CD14-positive monocyte (primary cell): ENCODE data around the gene BOLL. TPM values are rescaled to one million over a fixed set of nuclear protein-coding genes. Genes with fewer than 3 reads are reported as not detected.

Experiments used
- DNase-seq, 3 donors: peaks; one replicate each; pipeline ENCODE4 v3.0.0-alpha.2; 2011 to 2022
- H2AFZ ChIP-seq: 2 replicates; pipeline ENCODE4 v1.6.0; 2012; ENCODE audit warnings: mild to moderate bottlenecking, low read depth, low read length, inconsistent platforms; ENCODE audit not compliant: insufficient read depth, poor library complexity, severe bottlenecking
- H3K27ac ChIP-seq, 2 donors: 1 replicate in 1 of 2; 2 replicates in 1 of 2; pipeline ENCODE4 v1.5.1; 2012 to 2013; ENCODE audit warnings: low read length in 2 of 2, control low read depth in 1 of 2, inconsistent platforms in 1 of 2, low read depth in 1 of 2, mild to moderate bottlenecking in 1 of 2
- H3K27me3 ChIP-seq, 2 donors: one replicate each; pipeline versions ENCODE4 v1.6.0 to v1.6.1; 2011 to 2013; ENCODE audit warnings: low read length in 2 of 2; ENCODE audit not compliant: control insufficient read depth in 2 of 2, insufficient read depth in 2 of 2
- H3K36me3 ChIP-seq, 2 donors: replicated peaks in 1 of 2; 1 replicate in 1 of 2; 2 replicates in 1 of 2; pipeline versions ENCODE4 v1.5.1 to v1.6.1; 2012 to 2013; ENCODE audit warnings: low read length in 2 of 2, control low read depth in 1 of 2, inconsistent platforms in 1 of 2, mild to moderate bottlenecking in 1 of 2; ENCODE audit not compliant: insufficient read depth in 2 of 2, control insufficient read depth in 1 of 2
- H3K4me1 ChIP-seq, 2 donors: 1 replicate in 1 of 2; 2 replicates in 1 of 2; pipeline versions ENCODE4 v1.5.1 to v1.6.1; 2012 to 2013; ENCODE audit warnings: low read length in 2 of 2, control low read depth in 1 of 2, inconsistent platforms in 1 of 2, mild to moderate bottlenecking in 1 of 2, moderate library complexity in 1 of 2; ENCODE audit not compliant: insufficient read depth in 2 of 2, control insufficient read depth in 1 of 2
- H3K4me2 ChIP-seq: replicated peaks from 2 replicates; pipeline ENCODE3; 2012; ENCODE audit warnings: low read length, moderate library complexity, mild to moderate bottlenecking; ENCODE audit not compliant: poor library complexity, severe bottlenecking; ENCODE audit errors: extremely low read depth
- H3K4me3 ChIP-seq, 3 experiments: fragments of 200-600 bp in 1 of 3; sonication (generic) in 1 of 3; replicated peaks in 1 of 3; 1 replicate in 2 of 3; 2 replicates in 1 of 3; pipeline ENCODE4 v1.5.1; 2011 to 2013; ENCODE audit warnings: low read length in 3 of 3, mild to moderate bottlenecking in 3 of 3, control low read depth in 2 of 3, low read depth in 2 of 3, inconsistent platforms in 1 of 3, moderate library complexity in 1 of 3
- H3K79me2 ChIP-seq: 2 replicates; pipeline ENCODE4 v1.6.0; 2012; ENCODE audit warnings: mild to moderate bottlenecking, control low read depth, inconsistent platforms, low read length, moderate library complexity; ENCODE audit not compliant: insufficient read depth
- H3K9ac ChIP-seq: 2 replicates; pipeline ENCODE4 v1.6.0; 2017; ENCODE audit warnings: low read length, mild to moderate bottlenecking; ENCODE audit not compliant: insufficient read depth, poor library complexity, severe bottlenecking
- H3K9me3 ChIP-seq, 2 donors: replicated peaks in 1 of 2; 1 replicate in 1 of 2; 2 replicates in 1 of 2; pipeline versions ENCODE4 v1.5.1 to v1.6.1; 2012 to 2013; ENCODE audit warnings: low read length in 2 of 2, control low read depth in 1 of 2; ENCODE audit not compliant: control insufficient read depth in 1 of 2, insufficient read depth in 1 of 2
- H4K20me1 ChIP-seq: 2 replicates; pipeline ENCODE4 v1.6.0; 2012; ENCODE audit warnings: mild to moderate bottlenecking, low read length, control low read depth, moderate library complexity; ENCODE audit not compliant: insufficient read depth
- H3K27ac Mint-ChIP-seq, 7 donors: one replicate each; pipeline ENCODE4 v1.8.0; 2020; ENCODE audit warnings: mild to moderate bottlenecking in 7 of 7, mixed read lengths in 7 of 7, moderate library complexity in 6 of 7, inconsistent platforms in 2 of 7
- H3K27me3 Mint-ChIP-seq, 3 donors: one replicate each; pipeline ENCODE4 v1.8.0; 2021 to 2022; ENCODE audit warnings: low read depth in 3 of 3, mild to moderate bottlenecking in 3 of 3, mixed read lengths in 3 of 3, moderate library complexity in 3 of 3, inconsistent platforms in 1 of 3
- H3K36me3 Mint-ChIP-seq, 2 donors: one replicate each; pipeline ENCODE4 v1.8.0; 2020; ENCODE audit warnings: mixed read lengths in 2 of 2, inconsistent platforms in 1 of 2, mild to moderate bottlenecking in 1 of 2
- H3K4me1 Mint-ChIP-seq: one replicate; pipeline ENCODE4 v1.8.0; 2020; ENCODE audit warnings: mild to moderate bottlenecking, mixed read lengths
- H3K4me3 Mint-ChIP-seq, 2 donors: one replicate each; pipeline ENCODE4 v1.8.0; 2020; ENCODE audit warnings: mild to moderate bottlenecking in 2 of 2, mixed read lengths in 2 of 2, moderate library complexity in 1 of 2
- H3K9me3 Mint-ChIP-seq, 7 donors: one replicate each; pipeline ENCODE4 v1.8.0; 2020 to 2022; ENCODE audit warnings: mixed read lengths in 7 of 7, mild to moderate bottlenecking in 6 of 7, moderate library complexity in 6 of 7, inconsistent platforms in 2 of 7
- WGBS: methylation state at CpG from one replicate; pipeline ENCODE4 v1.1.5; 2013; ENCODE audit warnings: missing lambda C conversion rate; ENCODE audit not compliant: insufficient coverage; 5-methylcytosine and 5-hydroxymethylcytosine counted together
- intact Hi-C, 2 donors: fragments of 100-400 bp; cut with micrococcal nuclease; formaldehyde crosslinking; loops; one replicate each; pipeline versions ENCODE4 v1.15.0 to v1.15.1; 2023
- polyA plus RNA-seq, 3 donors: library from polyadenylated mRNA; depleted of rRNA in 1 of 3; unstranded in 2 of 3; stranded (reverse) in 1 of 3; fragments of 300-500 nt in 2 of 3; fragments of >200 nt in 1 of 3; fragmentation: Illumina TruSeq in 2 of 3; gene quantifications; 1 replicate in 2 of 3; 2 replicates in 1 of 3; pipeline ENCODE4 v1.2.3, GENCODE V29; 2012 to 2021
- TF ChIP-seq, protein P1 (sequence below): fragments of 200-600 bp; IDR thresholded peaks from one replicate; pipeline ENCODE4 v1.8.0; 2022; ENCODE audit warnings: antibody characterized with exemption, mild to moderate bottlenecking

Gene BOLL
- polyA plus RNA-seq, 3 donors, result not detected

DNA sequence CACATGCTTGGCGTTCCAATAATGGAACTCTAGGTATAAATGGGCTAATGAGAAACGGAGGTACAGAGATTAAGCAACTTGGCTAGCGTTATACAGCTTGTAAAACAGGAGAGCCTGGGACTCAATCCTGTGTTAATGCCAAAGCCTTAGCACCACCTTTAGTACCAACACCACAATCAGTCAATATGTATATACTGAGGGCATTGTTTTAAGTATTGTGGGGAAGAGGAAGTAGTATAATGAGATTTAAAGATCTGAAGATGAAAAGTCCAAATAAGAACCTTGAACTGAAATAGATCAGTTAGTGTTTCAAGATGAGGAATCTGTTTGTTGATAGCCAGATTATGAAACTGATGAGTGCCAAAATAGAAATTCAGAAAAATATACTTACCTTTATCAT lies 71.8 kb downstream of the BOLL start:
- H3K27me3 Mint-ChIP-seq, result no peaks in the 10 kb centered on the region
- H3K27ac Mint-ChIP-seq, result no peak overlapping the region

DNA sequence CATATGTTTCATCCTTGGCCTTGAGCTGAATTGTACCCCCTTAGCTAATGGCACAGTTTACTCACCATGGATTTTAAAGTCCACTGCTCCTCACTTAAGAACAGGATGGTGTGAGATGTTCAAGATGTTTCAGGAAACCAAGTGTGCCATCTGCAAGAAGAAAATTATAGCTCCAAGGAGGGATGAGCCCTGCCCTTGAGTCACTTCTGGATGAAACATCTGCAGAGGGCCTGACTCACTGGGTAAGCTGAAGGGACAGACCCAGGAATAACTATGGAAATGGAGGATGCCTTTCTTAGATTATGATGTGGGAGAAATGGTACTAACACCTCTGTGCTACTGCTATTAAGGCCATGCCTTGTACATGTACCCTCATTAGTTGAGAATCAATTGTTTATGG lies 73.5 kb downstream of the BOLL start:
- Mint-ChIP-seq H3K4me1 (peaks cover 36% of the 10 kb centered on the region), H3K9me3 (no peaks in the 10 kb centered on the region), H3K27ac (no peak overlapping the region), H3K36me3 (peaks cover 10 to 17% of the 10 kb centered on the region in 2 donors), H3K4me3 (no peak overlapping the region), H3K27me3 (no peaks in the 10 kb centered on the region)
- no peak overlapping the region for H3K27ac ChIP-seq
- H3K9me3 ChIP-seq, result no peaks in the 10 kb centered on the region
- no peaks in the 10 kb centered on the region for H3K27me3 ChIP-seq
- TF ChIP-seq, protein P1, sequence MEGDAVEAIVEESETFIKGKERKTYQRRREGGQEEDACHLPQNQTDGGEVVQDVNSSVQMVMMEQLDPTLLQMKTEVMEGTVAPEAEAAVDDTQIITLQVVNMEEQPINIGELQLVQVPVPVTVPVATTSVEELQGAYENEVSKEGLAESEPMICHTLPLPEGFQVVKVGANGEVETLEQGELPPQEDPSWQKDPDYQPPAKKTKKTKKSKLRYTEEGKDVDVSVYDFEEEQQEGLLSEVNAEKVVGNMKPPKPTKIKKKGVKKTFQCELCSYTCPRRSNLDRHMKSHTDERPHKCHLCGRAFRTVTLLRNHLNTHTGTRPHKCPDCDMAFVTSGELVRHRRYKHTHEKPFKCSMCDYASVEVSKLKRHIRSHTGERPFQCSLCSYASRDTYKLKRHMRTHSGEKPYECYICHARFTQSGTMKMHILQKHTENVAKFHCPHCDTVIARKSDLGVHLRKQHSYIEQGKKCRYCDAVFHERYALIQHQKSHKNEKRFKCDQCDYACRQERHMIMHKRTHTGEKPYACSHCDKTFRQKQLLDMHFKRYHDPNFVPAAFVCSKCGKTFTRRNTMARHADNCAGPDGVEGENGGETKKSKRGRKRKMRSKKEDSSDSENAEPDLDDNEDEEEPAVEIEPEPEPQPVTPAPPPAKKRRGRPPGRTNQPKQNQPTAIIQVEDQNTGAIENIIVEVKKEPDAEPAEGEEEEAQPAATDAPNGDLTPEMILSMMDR, result no peak
- H3K4me3 ChIP-seq, result no peak overlapping the region
- H3K36me3 ChIP-seq, result no peaks in the 10 kb centered on the region
- no peak for DNase-seq
- H3K79me2 ChIP-seq, result peaks cover 20% of the 10 kb centered on the region
- no peak overlapping the region for H3K4me2 ChIP-seq
- H3K4me1 ChIP-seq, result peaks cover 9 to 13% of the 10 kb centered on the region in 2 donors
- H3K9ac ChIP-seq, result no peak overlapping the region
- peaks cover 3% of the 10 kb centered on the region for H4K20me1 ChIP-seq
- no peak overlapping the region for H2AFZ ChIP-seq
- intact Hi-C loops, result no loop called here

More for the DNA sequence above, 71.8 kb downstream of the BOLL start:
- Mint-ChIP-seq H3K9me3 (no peaks in the 10 kb centered on the region), H3K36me3 (peaks cover 10 to 17% of the 10 kb centered on the region in 2 donors), H3K4me3 (no peak overlapping the region), H3K4me1 (peaks cover 23% of the 10 kb centered on the region)
- Histone ChIP-seq H2AFZ (no peak overlapping the region), H3K4me2 (no peak overlapping the region), H4K20me1 (peaks cover 1% of the 10 kb centered on the region), H3K27ac (no peak overlapping the region), H3K36me3 (no peaks in the 10 kb centered on the region), H3K9me3 (no peaks in the 10 kb centered on the region), H3K79me2 (peaks cover 7% of the 10 kb centered on the region), H3K27me3 (no peaks in the 10 kb centered on the region), H3K4me1 (no peaks in the 10 kb centered on the region), H3K4me3 (no peak overlapping the region), H3K9ac (no peak overlapping the region)
- no peak for DNase-seq
- WGBS, result no CpG with 5 or more reads among the region's 3 CpGs
- TF ChIP-seq, protein P1, result no peak
- intact Hi-C loops, result no loop called here
